PFSK-1 (cell line): ENCODE data around the gene FMN1.

Source experiments
- FOXP2 ChIP-seq: optimal IDR thresholded peaks from 2 replicates; pipeline ENCODE3; 2011; ENCODE audit warnings: borderline replicate concordance, control low read depth, inconsistent platforms; ENCODE audit not compliant: insufficient read depth; ENCODE audit errors: extremely low read length, extremely low read depth
- POLR2AphosphoS5 ChIP-seq: IDR thresholded peaks from 2 replicates; pipeline ENCODE4 v1.6.1; 2012; ENCODE audit warnings: low read depth, mild to moderate bottlenecking, control low read depth, low read length, moderate library complexity
- REST ChIP-seq, 2 experiments: IDR thresholded peaks; 2 replicates each; pipeline versions ENCODE4 v1.6.1 to v1.8.0; 2011 to 2012; ENCODE audit warnings: low read depth in 2 of 2, low read length in 2 of 2, control low read depth in 1 of 2, inconsistent platforms in 1 of 2, mild to moderate bottlenecking in 1 of 2, moderate library complexity in 1 of 2; ENCODE audit not compliant: insufficient read depth in 1 of 2
- SIN3A ChIP-seq: IDR thresholded peaks from 2 replicates; pipeline ENCODE4 v1.6.1; 2012; ENCODE audit warnings: mild to moderate bottlenecking, low read length, moderate library complexity, borderline replicate concordance; ENCODE audit not compliant: insufficient read depth
- TAF1 ChIP-seq: IDR thresholded peaks from 2 replicates; pipeline ENCODE4 v1.6.1; 2012; ENCODE audit warnings: low read length, control low read depth, borderline replicate concordance; ENCODE audit not compliant: insufficient read depth

- TF ChIP-seq SIN3A = no peak
- no peak for TF ChIP-seq REST (IDR thresholded peaks at IDR 0.05; ENCODE audit: insufficient read depth in 1 of 2, low read depth in 2 of 2, low read length in 2 of 2)
- no peak for TF ChIP-seq POLR2AphosphoS5
- no peak for TF ChIP-seq TAF1
- no peak for TF ChIP-seq FOXP2
Observed at GRCh38 chr15:33068511-33068990, 126.0 kb downstream of the FMN1 start.
